ENCODE data around the gene CALM1.

- TF ChIP-seq, protein P1, sequence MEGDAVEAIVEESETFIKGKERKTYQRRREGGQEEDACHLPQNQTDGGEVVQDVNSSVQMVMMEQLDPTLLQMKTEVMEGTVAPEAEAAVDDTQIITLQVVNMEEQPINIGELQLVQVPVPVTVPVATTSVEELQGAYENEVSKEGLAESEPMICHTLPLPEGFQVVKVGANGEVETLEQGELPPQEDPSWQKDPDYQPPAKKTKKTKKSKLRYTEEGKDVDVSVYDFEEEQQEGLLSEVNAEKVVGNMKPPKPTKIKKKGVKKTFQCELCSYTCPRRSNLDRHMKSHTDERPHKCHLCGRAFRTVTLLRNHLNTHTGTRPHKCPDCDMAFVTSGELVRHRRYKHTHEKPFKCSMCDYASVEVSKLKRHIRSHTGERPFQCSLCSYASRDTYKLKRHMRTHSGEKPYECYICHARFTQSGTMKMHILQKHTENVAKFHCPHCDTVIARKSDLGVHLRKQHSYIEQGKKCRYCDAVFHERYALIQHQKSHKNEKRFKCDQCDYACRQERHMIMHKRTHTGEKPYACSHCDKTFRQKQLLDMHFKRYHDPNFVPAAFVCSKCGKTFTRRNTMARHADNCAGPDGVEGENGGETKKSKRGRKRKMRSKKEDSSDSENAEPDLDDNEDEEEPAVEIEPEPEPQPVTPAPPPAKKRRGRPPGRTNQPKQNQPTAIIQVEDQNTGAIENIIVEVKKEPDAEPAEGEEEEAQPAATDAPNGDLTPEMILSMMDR (conservative IDR thresholded peaks at IDR 0.05; ENCODE audit: low read length) = peak; percentile 100
- TF ChIP-seq EZH2phosphoT487 (IDR thresholded peaks at IDR 0.05; ENCODE audit: borderline replicate concordance) = no peak
Measured at GRCh38 chr14:90399541-90400444, 3.0 kb downstream of the CALM1 start.
